ENCODE results near the gene HSP90AA1. TPM values are rescaled to one million over a fixed set of nuclear protein-coding genes. Genes with fewer than 3 reads are reported as not detected.

The HSP90AA1 gene
- total and polyA plus RNA-seq, 9 donors = 197 to 502 (median 299) TPM

GRCh38 chr14:102081231-102082080 lies 5.4 kb downstream of the HSP90AA1 start:
- TF ChIP-seq POLR2A (IDR thresholded peaks at IDR 0.05) (no peak), EP300 (IDR thresholded peaks at IDR 0.05) (no peak)
- TF ChIP-seq, protein P1, sequence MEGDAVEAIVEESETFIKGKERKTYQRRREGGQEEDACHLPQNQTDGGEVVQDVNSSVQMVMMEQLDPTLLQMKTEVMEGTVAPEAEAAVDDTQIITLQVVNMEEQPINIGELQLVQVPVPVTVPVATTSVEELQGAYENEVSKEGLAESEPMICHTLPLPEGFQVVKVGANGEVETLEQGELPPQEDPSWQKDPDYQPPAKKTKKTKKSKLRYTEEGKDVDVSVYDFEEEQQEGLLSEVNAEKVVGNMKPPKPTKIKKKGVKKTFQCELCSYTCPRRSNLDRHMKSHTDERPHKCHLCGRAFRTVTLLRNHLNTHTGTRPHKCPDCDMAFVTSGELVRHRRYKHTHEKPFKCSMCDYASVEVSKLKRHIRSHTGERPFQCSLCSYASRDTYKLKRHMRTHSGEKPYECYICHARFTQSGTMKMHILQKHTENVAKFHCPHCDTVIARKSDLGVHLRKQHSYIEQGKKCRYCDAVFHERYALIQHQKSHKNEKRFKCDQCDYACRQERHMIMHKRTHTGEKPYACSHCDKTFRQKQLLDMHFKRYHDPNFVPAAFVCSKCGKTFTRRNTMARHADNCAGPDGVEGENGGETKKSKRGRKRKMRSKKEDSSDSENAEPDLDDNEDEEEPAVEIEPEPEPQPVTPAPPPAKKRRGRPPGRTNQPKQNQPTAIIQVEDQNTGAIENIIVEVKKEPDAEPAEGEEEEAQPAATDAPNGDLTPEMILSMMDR (IDR thresholded peaks at IDR 0.05) = no peak
- H3K4me3 ChIP-seq = no peak overlapping the region
- no peaks in the 10 kb centered on the region for H3K36me3 ChIP-seq
- no peak overlapping the region for H3K27ac ChIP-seq
- no peak for DNase-seq
- H3K27me3 ChIP-seq = no peaks in the 10 kb centered on the region
- no peaks in the 10 kb centered on the region for H3K9me3 ChIP-seq
- H3K4me1 ChIP-seq (ENCODE audit: insufficient read depth) = peaks cover 6% of the 10 kb centered on the region
- WGBS, 3 donors = 82 to 86% (median 82%) methylated on average over 7 of the region's 7 CpGs
- intact Hi-C loops (cut with DNase I) = loop anchor here in 1 of 4 donors (10.0 kb wide), 1 partner anchor 117 kb away; the partner anchor contains the start of gene DYNC1H1

- Histone ChIP-seq H3K36me3 (no peaks in the 10 kb centered on the region), H3K4me3 (no peak overlapping the region), H3K9me3 (no peaks in the 10 kb centered on the region), H3K4me1 (ENCODE audit: insufficient read depth) (peaks cover 4% of the 10 kb centered on the region), H3K27ac (no peak overlapping the region), H3K27me3 (no peaks in the 10 kb centered on the region)
- 78 to 79% (median 78%) methylated on average over 14 of the region's 14 CpGs for WGBS, 3 donors
- no peak for DNase-seq
- TF ChIP-seq POLR2A (IDR thresholded peaks at IDR 0.05) (no peak), EP300 (IDR thresholded peaks at IDR 0.05) (no peak)
- TF ChIP-seq, protein P1 (IDR thresholded peaks at IDR 0.05) = no peak
- intact Hi-C loops (cut with DNase I) = loop anchor here in 1 of 4 donors (10.0 kb wide), 1 partner anchor 116 kb away; the partner anchor contains the start of gene DYNC1H1
These were observed 6.4 kb downstream of the HSP90AA1 start for GRCh38 chr14:102080183-102081080.

DNA sequence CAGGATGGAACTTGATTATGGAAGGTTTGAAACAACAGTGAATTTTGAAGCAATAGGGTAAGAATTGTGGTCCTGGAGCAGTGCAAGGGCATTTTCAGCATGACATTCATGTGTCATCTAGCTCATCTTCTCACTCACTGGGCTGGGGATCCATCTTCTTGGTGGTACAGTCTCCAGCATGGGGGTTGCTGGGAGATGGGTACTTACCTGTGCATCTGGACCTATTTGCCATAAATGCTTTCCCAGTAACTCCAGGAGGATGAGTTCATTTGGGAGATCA lies 7.2 kb downstream of the HSP90AA1 start:
- DNase-seq = no peak
- H3K27ac ChIP-seq = no peak overlapping the region
- intact Hi-C loops (cut with DNase I) = no loop called here

More for the DNA sequence above, 7.2 kb downstream of the HSP90AA1 start:
- H3K4me3 ChIP-seq = no peak overlapping the region
- H3K36me3 ChIP-seq = no peaks in the 10 kb centered on the region
- TF ChIP-seq POLR2A (IDR thresholded peaks at IDR 0.05) (no peak), EP300 (IDR thresholded peaks at IDR 0.05) (no peak)
- TF ChIP-seq, protein P1 (IDR thresholded peaks at IDR 0.05) = no peak
- H3K9me3 ChIP-seq = no peaks in the 10 kb centered on the region
- H3K27me3 ChIP-seq = no peaks in the 10 kb centered on the region
- peaks cover 2% of the 10 kb centered on the region for H3K4me1 ChIP-seq (ENCODE audit: insufficient read depth)
